Stomach (tissue), 9 donors: ENCODE results near the gene PARD3. TPM values are rescaled to one million over a fixed set of nuclear protein-coding genes. Genes with fewer than 3 reads are reported as not detected.

Experiments used
- DNase-seq, 2 donors: peaks; one replicate each; pipeline versions ENCODE4 v3.0.0 to v3.0.0-alpha.2; 2013 to 2019
- H3K27ac ChIP-seq, 5 donors: fragments of 200-600 bp in 4 of 5; sonication (generic) in 4 of 5; one replicate each; pipeline ENCODE4 v1.5.1; 2013 to 2019; ENCODE audit warnings: mild to moderate bottlenecking in 1 of 5, moderate library complexity in 1 of 5
- H3K27me3 ChIP-seq, 3 donors: fragments of 200-600 bp; sonication (generic); one replicate each; pipeline ENCODE4 v1.5.1; 2017 to 2019; ENCODE audit warnings: mixed run types in 1 of 3
- H3K36me3 ChIP-seq, 4 donors: fragments of 200-600 bp; sonication (generic); 1 replicate in 3 of 4; 2 replicates in 1 of 4; pipeline ENCODE4 v1.5.1; 2016 to 2019
- H3K4me1 ChIP-seq, 4 donors: fragments of 200-600 bp; sonication (generic); one replicate each; pipeline ENCODE4 v1.5.1; 2016 to 2019
- H3K4me3 ChIP-seq, 4 donors: fragments of 200-600 bp; sonication (generic) in 3 of 4; one replicate each; pipeline ENCODE4 v1.5.1; 2016 to 2019; ENCODE audit warnings: mild to moderate bottlenecking in 1 of 4
- H3K9me3 ChIP-seq, 4 donors: fragments of 200-600 bp; sonication (generic); one replicate each; pipeline ENCODE4 v1.5.1; 2016 to 2019
- EP300 ChIP-seq: sonication (generic); formaldehyde crosslinking; IDR thresholded peaks from one replicate; pipeline ENCODE4 v1.6.1; 2017; ENCODE audit warnings: antibody characterized with exemption
- POLR2A ChIP-seq, 4 donors: fragments of 450-650 bp; IDR thresholded peaks; one replicate each; pipeline ENCODE4 v1.6.1; 2016; ENCODE audit warnings: antibody characterized with exemption in 4 of 4, control low read depth in 2 of 4, mild to moderate bottlenecking in 1 of 4, moderate library complexity in 1 of 4
- POLR2AphosphoS5 ChIP-seq, 3 donors: sonication (generic); formaldehyde crosslinking; IDR thresholded peaks; one replicate each; pipeline ENCODE4 v1.6.1; 2016; ENCODE audit warnings: antibody characterized with exemption in 3 of 3
- WGBS, 5 donors: extraction: QIAGEN DNeasy Blood & Tissue Kit in 3 of 5; methylation state at CpG; one replicate each; pipeline versions ENCODE4 v1.1.5 to v1.1.7; 2013 to 2018; 5-methylcytosine and 5-hydroxymethylcytosine counted together
- intact Hi-C: fragments of 100-400 bp; cut with DNase I; formaldehyde crosslinking; loops from one replicate; pipeline ENCODE4 v1.15.1; 2023; ENCODE audit warnings: low total_unique reads
- polyA plus RNA-seq, 3 donors: library from polyadenylated mRNA; stranded (reverse); fragments of 200-250 nt; gene quantifications; one replicate each; pipeline ENCODE4 v1.2.3, GENCODE V29; 2013
- total RNA-seq, 5 donors: library from RNA; depleted of rRNA; stranded (reverse); fragments of >200 nt; gene quantifications; one replicate each; pipeline versions ENCODE4 v1.1.0 to v1.2.3, GENCODE V29; 2014 to 2016
- TF ChIP-seq, protein P1 (sequence below), 7 experiments: fragments of 450-650 bp in 4 of 7; fragments of 200-600 bp in 3 of 7; sonication (generic) in 3 of 7; IDR thresholded peaks; one replicate each; pipeline ENCODE4 v1.5.1; 2016 to 2019; ENCODE audit warnings: antibody characterized with exemption in 7 of 7, control low read depth in 2 of 7, mild to moderate bottlenecking in 1 of 7
- donor health status: healthy with polysubstance abuse.
- donor health status: Bipolar disorder and iron deficiency.
- donor health status: healthy.

Gene PARD3
- total and polyA plus RNA-seq, 8 donors: 13.7 to 118 (median 31.8) TPM

DNA sequence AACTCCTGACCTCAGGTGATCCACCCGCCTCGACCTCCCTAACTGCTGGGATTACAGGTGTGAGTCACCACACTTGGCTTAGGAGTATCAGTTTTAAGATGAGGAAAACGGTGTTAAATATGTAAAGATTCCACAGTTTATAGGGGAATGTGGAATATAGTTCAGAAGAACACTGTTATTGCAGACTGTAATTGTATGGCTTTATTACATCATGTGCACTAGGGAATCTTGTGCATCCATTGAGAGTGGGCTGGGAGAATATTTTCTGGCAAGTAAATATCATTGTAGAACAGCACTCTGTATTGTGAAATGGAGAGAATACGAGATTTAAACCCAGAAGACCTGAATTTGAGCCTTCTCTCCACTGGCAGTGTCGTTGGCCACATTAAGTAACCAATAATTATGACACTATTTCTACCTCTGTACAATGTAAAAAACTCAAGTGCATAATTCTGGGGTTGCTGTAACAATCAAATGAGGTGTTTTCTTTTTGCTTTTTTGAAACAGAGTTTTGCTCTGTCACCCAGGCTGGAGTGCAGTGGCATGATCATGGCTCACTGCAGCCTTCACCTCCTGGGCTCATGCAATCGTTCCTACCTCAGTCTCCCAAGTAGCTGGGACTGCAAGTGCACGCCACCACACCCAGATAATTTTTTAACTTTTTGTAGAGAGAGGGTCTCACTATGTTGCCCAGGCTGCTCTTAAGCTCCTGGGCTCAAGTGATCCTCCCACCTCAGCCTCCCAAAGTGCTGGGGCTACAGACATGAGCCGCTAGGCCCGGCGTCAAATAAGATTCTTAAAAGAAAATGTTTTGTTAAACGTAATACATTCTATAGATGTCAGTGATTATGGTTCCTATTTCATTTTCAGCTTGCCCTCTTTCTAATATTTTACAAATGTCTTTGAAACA lies 12.0 kb upstream of the PARD3 start:
- intact Hi-C loops: no loop called here
- no peaks in the 10 kb centered on the region for H3K9me3 ChIP-seq
- H3K27me3 ChIP-seq: no peaks in the 10 kb centered on the region
- H3K36me3 ChIP-seq: no peaks in the 10 kb centered on the region
- no peak overlapping the region for H3K4me3 ChIP-seq
- no peak for DNase-seq
- peaks cover 0 to 4% (median 0%) of the 10 kb centered on the region in 4 donors for H3K4me1 ChIP-seq
- TF ChIP-seq POLR2AphosphoS5 (IDR thresholded peaks at IDR 0.05) (no peak), POLR2A (IDR thresholded peaks at IDR 0.05) (no peak), EP300 (no peak)
- TF ChIP-seq, protein P1, sequence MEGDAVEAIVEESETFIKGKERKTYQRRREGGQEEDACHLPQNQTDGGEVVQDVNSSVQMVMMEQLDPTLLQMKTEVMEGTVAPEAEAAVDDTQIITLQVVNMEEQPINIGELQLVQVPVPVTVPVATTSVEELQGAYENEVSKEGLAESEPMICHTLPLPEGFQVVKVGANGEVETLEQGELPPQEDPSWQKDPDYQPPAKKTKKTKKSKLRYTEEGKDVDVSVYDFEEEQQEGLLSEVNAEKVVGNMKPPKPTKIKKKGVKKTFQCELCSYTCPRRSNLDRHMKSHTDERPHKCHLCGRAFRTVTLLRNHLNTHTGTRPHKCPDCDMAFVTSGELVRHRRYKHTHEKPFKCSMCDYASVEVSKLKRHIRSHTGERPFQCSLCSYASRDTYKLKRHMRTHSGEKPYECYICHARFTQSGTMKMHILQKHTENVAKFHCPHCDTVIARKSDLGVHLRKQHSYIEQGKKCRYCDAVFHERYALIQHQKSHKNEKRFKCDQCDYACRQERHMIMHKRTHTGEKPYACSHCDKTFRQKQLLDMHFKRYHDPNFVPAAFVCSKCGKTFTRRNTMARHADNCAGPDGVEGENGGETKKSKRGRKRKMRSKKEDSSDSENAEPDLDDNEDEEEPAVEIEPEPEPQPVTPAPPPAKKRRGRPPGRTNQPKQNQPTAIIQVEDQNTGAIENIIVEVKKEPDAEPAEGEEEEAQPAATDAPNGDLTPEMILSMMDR (IDR thresholded peaks at IDR 0.05): no peak
- no peak overlapping the region for H3K27ac ChIP-seq
- WGBS, 5 donors: 83 to 88% (median 87%) methylated on average over 11 of the region's 11 CpGs

DNA sequence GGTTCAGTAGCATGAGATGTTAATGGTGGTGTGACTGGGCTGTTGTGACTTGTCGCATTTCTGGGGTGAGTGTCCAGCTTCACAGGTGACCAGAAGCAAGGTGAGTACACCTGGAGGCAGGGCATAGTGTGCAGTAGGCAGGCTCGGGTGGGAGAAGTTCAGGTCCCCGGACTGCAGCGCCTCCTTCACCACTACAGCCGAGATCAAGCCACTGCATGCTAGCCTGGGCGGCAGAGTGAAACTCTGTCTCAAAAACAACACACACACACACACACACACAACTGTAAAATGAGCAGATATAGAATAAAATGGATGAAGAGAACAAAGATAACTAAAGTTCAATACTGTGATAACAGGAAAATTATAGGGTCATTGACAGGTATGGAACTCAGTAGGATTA lies 11.1 kb upstream of the PARD3 start:
- Histone ChIP-seq H3K27me3 (no peaks in the 10 kb centered on the region), H3K4me3 (no peak overlapping the region), H3K27ac (no peak overlapping the region), H3K36me3 (no peaks in the 10 kb centered on the region), H3K4me1 (peaks cover 0 to 4% (median 0%) of the 10 kb centered on the region in 4 donors), H3K9me3 (no peaks in the 10 kb centered on the region)
- 74 to 88% (median 82%) methylated on average over 6 of the region's 6 CpGs for WGBS, 5 donors
- TF ChIP-seq POLR2AphosphoS5 (IDR thresholded peaks at IDR 0.05): no peak
- no peak for TF ChIP-seq EP300
- TF ChIP-seq, protein P1 (IDR thresholded peaks at IDR 0.05): no peak
- TF ChIP-seq POLR2A (IDR thresholded peaks at IDR 0.05): no peak
- no peak for DNase-seq
- intact Hi-C loops: no loop called here

DNA sequence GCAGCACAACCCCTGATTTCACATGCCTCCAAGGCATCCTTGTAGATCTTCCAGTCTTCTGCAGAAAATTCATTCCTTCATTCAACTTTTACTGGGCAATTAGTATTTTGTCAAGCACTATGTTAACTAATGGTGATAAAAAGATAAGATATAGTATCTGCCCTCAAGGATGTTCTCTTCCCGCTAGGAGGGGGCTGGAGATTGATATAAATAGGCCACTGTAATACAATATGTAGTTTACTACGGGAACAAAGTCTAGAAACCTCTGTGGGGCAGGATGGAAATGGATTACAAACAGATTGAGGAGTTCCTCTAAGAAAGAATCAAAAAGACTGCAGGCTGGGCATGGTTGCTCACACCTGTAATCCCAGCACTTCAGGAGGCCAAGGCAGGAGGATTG lies 10.3 kb upstream of the PARD3 start:
- no peak for DNase-seq
- H3K27me3 ChIP-seq: no peaks in the 10 kb centered on the region
- H3K36me3 ChIP-seq: no peaks in the 10 kb centered on the region
- TF ChIP-seq EP300 (no peak), POLR2A (IDR thresholded peaks at IDR 0.05) (no peak), POLR2AphosphoS5 (IDR thresholded peaks at IDR 0.05) (no peak)
- TF ChIP-seq, protein P1 (IDR thresholded peaks at IDR 0.05): no peak
- 59 to 85% (median 72%) methylated on average over 2 of the region's 2 CpGs for WGBS, 5 donors
- H3K9me3 ChIP-seq: no peaks in the 10 kb centered on the region
- H3K4me1 ChIP-seq: peaks cover 0 to 2% (median 0%) of the 10 kb centered on the region in 4 donors
- H3K27ac ChIP-seq: no peak overlapping the region
- H3K4me3 ChIP-seq: no peak overlapping the region
- intact Hi-C loops: no loop called here

DNA sequence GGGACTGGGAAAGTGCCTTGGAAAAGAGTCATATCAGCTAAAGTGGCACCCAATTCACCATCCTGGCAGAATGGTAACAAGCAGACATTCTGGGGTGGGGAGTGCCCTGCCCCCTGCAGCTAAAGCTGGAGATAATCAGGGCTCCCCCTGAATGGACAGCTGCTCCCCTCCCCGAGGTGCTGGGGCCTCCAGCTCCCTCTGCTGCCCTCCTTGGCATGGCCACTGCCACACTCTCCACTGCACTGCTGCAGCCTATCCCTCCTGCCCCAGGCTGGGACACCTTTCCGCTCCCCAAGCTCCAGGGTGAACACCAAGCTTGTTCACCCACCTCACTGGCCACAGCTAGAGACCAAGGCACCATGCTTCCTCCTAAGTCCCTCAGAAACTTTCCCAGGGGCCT lies 9.8 kb upstream of the PARD3 start:
- DNase-seq: no peak
- 43 to 71% (median 55%) methylated on average over 2 of the region's 2 CpGs for WGBS, 5 donors
- Histone ChIP-seq H3K4me1 (no peaks in the 10 kb centered on the region), H3K9me3 (no peaks in the 10 kb centered on the region), H3K36me3 (no peaks in the 10 kb centered on the region), H3K27ac (no peak overlapping the region), H3K4me3 (no peak overlapping the region), H3K27me3 (no peaks in the 10 kb centered on the region)
- TF ChIP-seq, protein P1 (IDR thresholded peaks at IDR 0.05): no peak
- TF ChIP-seq POLR2A (IDR thresholded peaks at IDR 0.05) (no peak), EP300 (no peak), POLR2AphosphoS5 (IDR thresholded peaks at IDR 0.05) (no peak)
- intact Hi-C loops: no loop called here
